Endothelial cell of umbilical vein (primary cell): ENCODE results near the gene BANK1.

Experiments used
- CTCF ChIP-seq, 2 donors: IDR thresholded peaks; 1 replicate in 1 of 2; 2 replicates in 1 of 2; pipeline ENCODE4 v1.5.1; 2011; ENCODE audit warnings: low read length in 2 of 2, mild to moderate bottlenecking in 2 of 2, moderate library complexity in 2 of 2, control low read depth in 1 of 2, inconsistent platforms in 1 of 2, low read depth in 1 of 2; ENCODE audit not compliant: insufficient read depth in 1 of 2; ENCODE audit errors: extremely low read depth in 1 of 2
- EZH2 ChIP-seq: IDR thresholded peaks from 2 replicates; pipeline ENCODE4 v1.6.1; 2012; ENCODE audit warnings: borderline replicate concordance, low read depth, mild to moderate bottlenecking, moderate library complexity, low read length, inconsistent platforms; ENCODE audit not compliant: severe bottlenecking
- POLR2A ChIP-seq: IDR thresholded peaks from 2 replicates; pipeline ENCODE4 v1.6.1; 2012; ENCODE audit warnings: low read depth, mild to moderate bottlenecking, control low read depth, low read length

- TF ChIP-seq CTCF (IDR thresholded peaks at IDR 0.05; ENCODE audit: extremely low read depth in 1 of 2, insufficient read depth in 1 of 2, low read depth in 1 of 2, low read length in 2 of 2) (no peak), POLR2A (no peak), EZH2 (no peak)
Observed at GRCh38 chr4:101774807-101775206, 15.7 kb upstream of the BANK1 start.
